HG02623 (cell line): ENCODE results near the gene POLR2M.

ENCODE experiments used
- ATAC-seq: cut with Tn5 transposase; IDR thresholded peaks from one replicate; pipeline ENCODE4 v1.9.1; 2021; ENCODE audit warnings: moderate library complexity; ENCODE audit not compliant: unreplicated experiment

POLR2M gene

GRCh38 chr15:57736591-57736990 is 30.1 kb downstream of the POLR2M start:
- ATAC-seq = no peak

DNA sequence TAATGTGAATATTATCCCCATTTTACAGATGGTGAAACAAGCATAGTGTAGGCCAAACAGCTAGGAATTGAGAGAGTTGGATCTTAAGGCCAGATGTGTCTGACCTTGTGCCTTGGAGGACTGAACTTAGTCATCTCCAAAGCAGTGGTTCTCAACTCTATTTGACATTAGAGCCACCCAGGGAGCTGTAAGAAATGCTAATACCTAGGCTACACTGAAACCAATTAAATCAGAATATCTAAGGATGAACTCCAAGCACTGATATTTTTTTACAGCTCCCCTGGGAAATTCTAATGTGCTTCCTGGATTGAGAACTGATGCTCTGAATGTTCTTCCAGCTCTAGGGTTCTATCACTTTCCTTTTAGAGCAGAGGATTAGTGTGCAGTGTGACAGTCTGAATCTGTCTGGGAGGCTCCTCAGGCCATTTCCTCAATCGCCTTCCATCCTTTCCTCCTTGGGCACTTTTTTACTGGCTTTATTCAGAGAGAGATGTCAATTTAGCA is 32.3 kb downstream of the POLR2M start:
- ATAC-seq = no peak

DNA sequence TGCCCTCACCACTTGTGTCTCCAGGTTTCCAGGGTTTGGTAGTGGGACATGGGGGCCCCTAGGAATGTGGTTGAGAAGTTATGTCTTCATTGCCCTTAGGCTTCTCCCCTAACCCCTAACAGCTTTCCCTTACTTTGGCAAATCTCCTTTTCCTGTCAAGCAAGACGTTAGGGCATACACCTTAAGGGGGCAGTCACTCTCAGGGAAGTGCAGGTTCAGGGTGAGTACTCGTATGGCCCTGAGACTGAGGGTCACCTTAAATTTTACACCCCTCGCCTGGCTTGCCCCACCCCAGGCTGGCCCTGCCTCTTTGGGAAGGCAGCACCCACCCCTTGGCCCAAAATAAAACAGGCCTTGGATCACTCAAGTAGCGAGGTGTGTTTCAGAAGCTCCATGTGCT is 33.5 kb downstream of the POLR2M start:
- no peak for ATAC-seq

DNA sequence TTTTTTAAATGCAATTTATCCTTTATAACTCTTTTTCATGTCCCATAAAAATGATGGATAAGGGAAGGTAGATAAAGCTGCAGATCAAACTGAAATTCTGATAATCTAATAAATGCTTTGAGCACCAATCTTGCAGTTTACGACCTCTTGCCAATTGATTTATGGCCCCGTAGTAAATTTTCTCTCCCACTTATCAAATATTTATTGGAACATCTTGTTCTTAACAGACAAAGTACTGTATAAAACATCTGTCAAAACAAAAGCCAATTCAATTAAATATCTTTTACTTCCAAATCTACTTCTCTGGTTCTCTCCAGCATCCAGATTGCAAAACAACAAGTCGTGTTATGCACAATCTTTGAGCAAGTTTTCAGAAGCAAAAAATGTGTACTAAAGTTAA is 34.6 kb downstream of the POLR2M start:
- no peak for ATAC-seq

DNA sequence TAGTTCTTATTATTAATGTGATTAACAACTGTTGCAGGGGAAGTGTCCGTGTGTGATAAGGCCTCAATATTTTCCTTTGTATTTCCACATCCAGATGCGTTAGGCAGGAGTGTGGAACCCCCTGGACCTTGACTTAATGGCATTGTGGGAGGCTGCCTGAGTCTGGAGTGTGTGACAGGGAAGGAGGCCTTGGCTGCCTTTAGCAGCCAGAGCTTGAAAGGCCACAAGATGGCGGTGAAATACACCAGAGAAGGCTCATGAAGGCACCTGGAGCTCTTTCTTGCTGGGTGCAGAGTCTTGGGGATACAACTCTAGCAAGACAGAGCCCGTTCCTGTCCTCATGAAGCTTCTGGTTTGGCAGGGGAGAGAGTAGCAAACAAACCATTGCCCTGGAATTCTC is 36.9 kb downstream of the POLR2M start:
- ATAC-seq = no peak

DNA sequence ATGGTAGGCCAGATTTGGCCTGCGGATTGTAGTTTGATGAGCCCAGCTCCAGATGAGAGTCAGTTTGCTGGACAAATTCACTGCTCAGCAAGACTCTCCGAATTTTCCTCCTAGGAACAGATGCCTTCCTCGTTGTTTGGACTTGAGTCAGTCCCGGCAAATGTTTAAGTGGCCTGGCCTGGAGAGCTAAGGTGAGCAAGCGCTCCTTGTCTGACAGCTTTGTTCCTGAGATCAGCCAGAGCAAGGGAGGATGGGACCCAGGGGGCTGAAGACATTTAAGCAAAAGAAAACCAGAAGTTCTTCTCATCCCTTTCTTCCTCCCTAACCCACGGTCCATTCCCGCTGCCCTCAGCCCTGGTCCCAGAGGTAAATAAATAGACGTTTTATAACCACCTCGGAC is 40.3 kb downstream of the POLR2M start:
- ATAC-seq = no peak

DNA sequence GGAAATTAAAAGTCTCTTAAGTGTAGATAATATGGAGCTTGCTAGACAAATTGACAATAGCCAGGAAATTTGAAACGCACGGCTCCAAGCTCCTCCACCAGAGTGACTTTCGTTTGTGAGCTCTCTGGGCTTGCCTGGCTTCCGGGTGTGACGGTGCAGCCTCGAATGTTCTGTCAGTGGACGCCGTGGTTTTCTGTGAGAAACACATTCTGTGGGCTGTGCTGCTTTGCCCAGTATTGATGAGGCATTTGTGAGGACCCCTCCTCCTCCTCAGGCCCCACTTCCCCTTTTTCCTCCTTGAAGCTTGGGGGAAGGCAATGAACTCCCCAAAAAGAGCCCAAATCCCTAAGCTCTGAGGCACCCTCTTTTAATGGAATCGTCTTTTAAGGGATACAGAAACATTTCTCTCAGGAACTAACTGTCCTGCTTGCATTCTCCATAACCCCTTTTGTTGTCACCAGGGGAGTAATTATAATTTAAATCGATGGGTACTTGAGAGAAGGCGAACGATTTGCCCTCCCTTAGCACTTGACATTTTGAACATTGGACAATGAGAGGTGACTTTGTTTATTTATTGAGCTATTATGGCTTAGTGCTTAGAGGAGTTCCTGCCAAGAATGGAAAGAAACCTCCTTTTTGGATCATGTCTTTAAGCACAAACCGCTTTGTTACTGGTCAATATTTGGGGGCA is 40.8 kb downstream of the POLR2M start:
- no peak for ATAC-seq

GRCh38 chr15:57751177-57751800 is 44.8 kb downstream of the POLR2M start:
- no peak for ATAC-seq

DNA sequence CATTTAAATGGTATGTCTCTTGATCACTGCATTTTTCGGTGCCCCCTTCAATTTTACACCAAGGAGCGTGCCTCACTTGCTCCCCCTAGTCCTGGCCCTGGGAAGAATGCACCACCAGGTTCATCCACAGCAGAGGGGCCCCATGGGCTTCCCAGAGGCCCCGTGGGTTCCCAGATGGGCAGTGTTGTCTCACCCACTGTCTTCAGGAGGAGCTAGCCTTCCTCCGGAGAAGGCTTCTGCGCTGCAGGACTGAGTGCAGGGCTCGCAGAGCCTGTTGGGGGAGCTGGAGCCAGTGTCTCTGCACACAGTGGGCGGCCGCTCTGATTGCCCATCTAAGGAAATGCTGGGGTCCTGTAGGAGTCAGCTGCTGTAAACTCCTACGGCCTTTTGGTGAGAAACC is 45.9 kb downstream of the POLR2M start:
- ATAC-seq = no peak

GRCh38 chr15:57752840-57753239 is 46.3 kb downstream of the POLR2M start:
- no peak for ATAC-seq

DNA sequence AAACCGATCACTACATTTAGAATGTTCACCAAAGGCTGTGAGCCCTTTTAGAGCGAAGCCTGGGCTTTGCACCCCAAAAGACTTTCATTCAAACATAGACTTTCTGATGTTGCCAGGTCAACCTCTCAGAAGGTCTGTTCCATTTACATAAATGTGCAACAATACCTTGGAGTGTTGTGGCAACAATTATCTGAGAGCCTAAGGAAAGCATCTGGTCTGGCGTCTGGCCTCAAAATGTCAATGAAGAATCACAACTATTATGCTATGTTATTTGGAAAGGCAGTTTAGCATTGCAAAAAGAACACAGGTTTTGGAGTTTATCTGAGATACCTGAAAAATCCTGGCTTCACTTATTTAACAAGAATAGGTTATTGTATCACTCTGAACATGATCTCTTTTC is 50.0 kb downstream of the POLR2M start:
- no peak for ATAC-seq

- no peak for ATAC-seq
Measured at GRCh38 chr15:57758560-57758959, 52.0 kb downstream of the POLR2M start.

- no peak for ATAC-seq
Measured at GRCh38 chr15:57761562-57761961, 55.0 kb downstream of the POLR2M start.

DNA sequence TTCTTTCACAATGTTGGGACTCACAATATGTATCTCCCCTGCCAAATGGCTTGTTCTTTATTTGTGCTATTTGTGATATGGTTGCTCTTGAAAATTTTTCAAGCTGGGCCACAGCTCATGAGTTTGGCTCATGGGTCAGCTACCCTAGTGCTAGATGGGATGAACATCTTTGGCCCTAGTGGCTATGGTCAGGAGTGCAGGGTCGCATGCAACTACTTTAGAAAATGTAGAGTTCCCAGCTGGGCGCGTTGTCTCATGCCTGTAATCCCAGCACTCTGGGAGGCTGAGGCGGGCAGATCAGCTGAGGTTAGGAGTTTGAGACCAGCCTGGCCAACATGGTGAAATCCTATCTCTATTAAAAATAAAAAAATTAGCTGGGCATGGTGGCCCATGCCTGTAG is 55.8 kb downstream of the POLR2M start:
- no peak for ATAC-seq

DNA sequence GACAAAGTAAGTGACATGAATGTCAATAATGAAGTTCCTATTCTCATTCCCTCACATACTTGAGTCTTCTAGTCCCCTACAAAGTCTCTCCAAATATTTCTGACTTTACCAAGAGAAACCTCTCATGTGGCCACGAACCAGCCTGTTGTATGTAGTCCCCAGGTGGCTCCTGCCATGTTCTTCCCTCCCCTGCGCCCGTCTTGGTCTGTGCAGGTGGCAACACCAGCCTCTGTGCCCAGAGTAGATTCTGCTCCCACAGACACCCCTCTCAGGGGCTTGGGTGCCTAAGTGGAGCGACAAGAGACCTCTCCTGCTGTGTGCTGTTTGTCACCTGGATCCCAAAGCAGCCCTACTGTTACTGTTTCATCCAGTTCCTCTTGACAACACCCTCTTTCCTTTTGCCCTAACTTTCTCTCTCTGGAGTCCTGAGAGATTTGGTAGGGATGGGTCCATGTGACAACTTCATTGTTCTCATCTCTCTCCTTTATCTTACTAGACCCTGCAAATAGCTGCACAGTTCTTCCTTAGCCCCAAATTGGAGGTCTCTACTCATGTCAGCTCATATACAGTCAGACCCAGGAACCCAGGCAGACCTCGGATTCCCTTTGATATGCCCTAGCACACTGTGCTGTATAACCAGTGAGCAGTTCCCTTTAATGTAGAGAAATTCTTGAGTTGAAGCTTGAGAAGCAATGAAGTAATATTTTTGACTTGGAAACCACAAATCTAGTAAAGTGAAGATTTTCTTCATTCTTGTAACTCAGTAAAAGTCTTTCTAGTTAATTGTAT is 56.9 kb downstream of the POLR2M start:
- ATAC-seq = no peak
